GM23338 (cell line): ENCODE measurements around the gene KCNQ1OT1. TPM values are rescaled to one million over a fixed set of nuclear protein-coding genes. Genes with fewer than 3 reads are reported as not detected.

Experiments
- ATAC-seq: fragments of 200-7000 bp; cut with Tn5 transposase; 3 replicates; pipeline ENCODE4 v1.9.1; 2020
- DNase-seq: peaks from one replicate; pipeline ENCODE4 v3.0.0-alpha.2; 2015; ENCODE audit warnings: low spot score
- H2AFZ ChIP-seq: fragments of 200-600 bp; sonication (generic); 2 replicates; pipeline ENCODE4 v1.8.0; 2016; ENCODE audit warnings: antibody characterized with exemption, mild to moderate bottlenecking, moderate library complexity
- H3F3A ChIP-seq: fragments of 200-600 bp; sonication (generic); replicated peaks from 2 replicates; pipeline ENCODE4 v1.8.0; 2017; ENCODE audit warnings: antibody characterized with exemption, mixed run types, low read depth
- H3K27ac ChIP-seq: fragments of 200-600 bp; sonication (generic); 2 replicates; pipeline ENCODE4 v1.6.1; 2016; ENCODE audit warnings: low read depth
- H3K27me3 ChIP-seq: fragments of 200-600 bp; sonication (generic); 2 replicates; pipeline ENCODE4 v1.8.0; 2016; ENCODE audit warnings: mild to moderate bottlenecking, mixed run types, moderate library complexity; ENCODE audit not compliant: insufficient read depth
- H3K36me3 ChIP-seq: fragments of 200-600 bp; sonication (generic); 2 replicates; pipeline ENCODE4 v1.8.0; 2016; ENCODE audit warnings: mild to moderate bottlenecking; ENCODE audit not compliant: insufficient read depth
- H3K4me1 ChIP-seq: fragments of 200-600 bp; sonication (generic); 2 replicates; pipeline ENCODE4 v1.8.0; 2016; ENCODE audit warnings: mild to moderate bottlenecking, moderate library complexity; ENCODE audit not compliant: insufficient read depth
- H3K4me2 ChIP-seq: fragments of 200-600 bp; sonication (generic); 2 replicates; pipeline ENCODE4 v1.7.1; 2017; ENCODE audit warnings: mixed run types
- H3K4me3 ChIP-seq: fragments of 200-600 bp; sonication (generic); 2 replicates; pipeline ENCODE4 v1.6.1; 2016; ENCODE audit warnings: mixed run types
- H3K79me2 ChIP-seq: fragments of 200-600 bp; sonication (generic); replicated peaks from 2 replicates; pipeline ENCODE4 v1.8.0; 2017; ENCODE audit warnings: mild to moderate bottlenecking; ENCODE audit not compliant: insufficient read depth
- H3K9me2 ChIP-seq: fragments of 200-600 bp; sonication (generic); 2 replicates; pipeline ENCODE4 v1.8.0; 2017; ENCODE audit not compliant: insufficient read depth
- H4K20me1 ChIP-seq: fragments of 200-600 bp; sonication (generic); replicated peaks from 2 replicates; pipeline ENCODE4 v1.8.0; 2017; ENCODE audit warnings: mild to moderate bottlenecking; ENCODE audit not compliant: insufficient read depth
- H3K27ac Mint-ChIP-seq: 2 replicates; pipeline ENCODE4 v1.8.0; 2020; ENCODE audit warnings: inconsistent platforms, mild to moderate bottlenecking, moderate library complexity, mixed read lengths
- H3K27me3 Mint-ChIP-seq: 3 replicates; pipeline ENCODE4 v1.8.0; 2022; ENCODE audit warnings: low read depth, mild to moderate bottlenecking, moderate library complexity, mixed read lengths, inconsistent platforms; ENCODE audit not compliant: insufficient read depth, poor library complexity
- H3K36me3 Mint-ChIP-seq: 3 replicates; pipeline ENCODE4 v1.8.0; 2021; ENCODE audit warnings: low read depth, mild to moderate bottlenecking, inconsistent platforms, moderate library complexity, mixed read lengths
- H3K4me1 Mint-ChIP-seq: 3 replicates; pipeline ENCODE4 v1.8.0; 2020; ENCODE audit warnings: mild to moderate bottlenecking, inconsistent platforms, mixed read lengths
- H3K4me3 Mint-ChIP-seq: 3 replicates; pipeline ENCODE4 v1.8.0; 2021; ENCODE audit warnings: moderate library complexity, mild to moderate bottlenecking, inconsistent platforms, mixed read lengths
- H3K9me3 Mint-ChIP-seq: 3 replicates; pipeline ENCODE4 v1.8.0; 2020; ENCODE audit warnings: moderate library complexity, mild to moderate bottlenecking, inconsistent platforms, mixed read lengths
- EZH2 ChIP-seq: fragments of 200-600 bp; sonication (generic); IDR thresholded peaks from one replicate; pipeline ENCODE4 v1.8.0; 2017; ENCODE audit warnings: antibody characterized with exemption, mild to moderate bottlenecking, low read depth; ENCODE audit not compliant: unreplicated experiment
- EZH2phosphoT487 ChIP-seq: fragments of 200-600 bp; sonication (generic); IDR thresholded peaks from one replicate; pipeline ENCODE4 v1.8.1; 2018; ENCODE audit warnings: antibody characterized with exemption; ENCODE audit not compliant: unreplicated experiment
- JUNB ChIP-seq: IDR thresholded peaks from one replicate; pipeline ENCODE4 v1.6.1; 2016; ENCODE audit warnings: antibody characterized with exemption; ENCODE audit not compliant: unreplicated experiment
- STAT1 ChIP-seq: IDR thresholded peaks from one replicate; pipeline ENCODE4 v1.6.1; 2016; ENCODE audit warnings: antibody characterized with exemption; ENCODE audit not compliant: unreplicated experiment
- ZNF331 ChIP-seq: fragments of 250-450 bp; sonication (Bioruptor Pico); IDR thresholded peaks from 2 replicates; pipeline ENCODE4 v1.5.0; 2020; ENCODE audit warnings: low read depth, mild to moderate bottlenecking, moderate library complexity
- polyA plus RNA-seq: library from polyadenylated mRNA; unstranded; fragments of >200 nt; fragmentation: Nextera tagmentation; extraction: Ambion mirVana; gene quantifications from 2 replicates; pipeline ENCODE4 v1.2.1, GENCODE V29; 2016
- total RNA-seq: library from RNA; depleted of rRNA; stranded (reverse); fragments of >200 nt; shearing (Covaris generic); gene quantifications from 2 replicates; pipeline ENCODE4 v1.2.3, GENCODE V29; 2014
- TF ChIP-seq, protein P1 (sequence below), 2 experiments: fragments of 200-600 bp in 1 of 2; sonication (generic) in 1 of 2; conservative IDR thresholded peaks; 2 replicates each; pipeline versions ENCODE4 v1.5.1 to v1.6.1; 2016 to 2017; ENCODE audit warnings: antibody characterized with exemption in 2 of 2, low read depth in 2 of 2, mild to moderate bottlenecking in 2 of 2, moderate library complexity in 1 of 2
- TF ChIP-seq, protein P2 (sequence below): IDR thresholded peaks from one replicate; pipeline ENCODE4 v1.6.1; 2018; ENCODE audit warnings: antibody characterized with exemption; ENCODE audit not compliant: unreplicated experiment

Gene KCNQ1OT1
- total and polyA plus RNA-seq, 2 experiments from 2014 or later = 1.5 to 4.2 TPM

DNA sequence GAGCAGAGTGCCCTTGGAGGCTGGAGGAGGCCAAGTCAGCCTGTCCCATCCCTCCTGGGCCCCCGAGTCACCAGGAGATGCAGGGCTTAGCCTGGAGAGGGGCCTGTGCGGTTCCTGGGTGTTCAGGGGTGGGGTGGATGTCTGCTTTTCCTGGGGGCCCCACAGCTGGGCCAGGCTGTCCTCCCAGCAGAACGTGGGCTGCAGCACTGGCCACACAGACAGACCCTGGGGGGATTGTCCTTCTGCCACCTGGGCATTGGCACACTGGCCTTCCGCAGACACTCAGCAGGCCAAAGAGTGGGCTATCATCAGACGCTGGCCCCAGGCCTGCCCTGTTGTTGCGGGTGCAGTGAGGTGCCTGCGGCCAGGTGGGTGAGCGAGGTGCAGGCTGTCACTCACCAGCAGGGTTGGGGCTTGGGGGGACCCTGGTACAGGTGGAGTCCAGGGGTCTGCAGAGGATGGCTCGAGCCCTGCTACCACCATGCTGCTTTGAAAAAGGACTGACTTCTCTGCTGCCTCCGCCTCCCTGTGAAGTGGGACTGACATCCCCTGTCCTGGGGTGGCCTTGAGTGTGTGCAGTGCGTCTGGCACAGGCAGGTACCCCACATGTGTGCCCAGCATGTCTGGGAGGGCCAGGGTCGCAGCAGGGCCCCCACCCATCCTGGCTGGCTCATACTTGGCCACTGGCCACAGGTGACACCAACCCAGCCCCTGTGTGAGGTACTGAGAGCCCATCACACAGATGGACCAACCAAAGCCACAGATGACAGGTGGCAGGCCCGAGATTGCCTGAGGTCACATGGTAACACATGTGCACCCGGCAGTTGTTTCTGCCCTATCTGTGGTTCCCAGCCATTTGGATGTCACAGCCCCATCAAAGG, 39.0 kb upstream of the KCNQ1OT1 start:
- no peaks in the 10 kb centered on the region for H3K36me3 Mint-ChIP-seq

DNA sequence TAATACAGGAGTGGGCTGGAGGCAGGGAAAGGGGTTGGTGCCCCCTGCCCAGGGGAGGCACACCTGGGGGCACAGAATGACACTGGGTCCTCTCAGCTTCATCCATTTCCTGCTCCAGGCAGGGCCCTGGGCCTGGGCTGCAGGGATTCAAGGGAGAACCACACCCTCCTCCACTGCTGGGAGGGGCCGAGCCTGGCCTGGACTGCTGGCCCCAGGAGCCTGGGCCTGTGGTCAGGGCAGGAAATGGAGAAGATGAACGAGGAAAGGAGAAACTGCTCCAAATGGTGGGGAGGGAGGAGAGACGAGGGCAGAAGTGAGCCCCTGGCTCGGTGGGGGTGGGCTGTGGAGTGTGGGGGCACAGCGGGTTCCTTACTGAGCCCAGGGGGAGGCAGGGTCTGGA, 38.1 kb upstream of the KCNQ1OT1 start:
- no peak overlapping the region for H2AFZ ChIP-seq
- H3K4me2 ChIP-seq = no peak overlapping the region
- H3K27ac ChIP-seq = no peak overlapping the region
- Mint-ChIP-seq H3K4me3 (no peak overlapping the region), H3K4me1 (no peaks in the 10 kb centered on the region; the same call in 1 of the 3 replicates), H3K36me3 (no peaks in the 10 kb centered on the region), H3K27ac (no peak overlapping the region), H3K27me3 (peaks cover 31% of the 10 kb centered on the region), H3K9me3 (peaks cover 3% of the 10 kb centered on the region; the same call in 1 of the 3 replicates)
- H3K4me3 ChIP-seq = no peak overlapping the region
- no peaks in the 10 kb centered on the region for H3K4me1 ChIP-seq
- no peaks in the 10 kb centered on the region for H3K36me3 ChIP-seq
- no peaks in the 10 kb centered on the region for H3K9me2 ChIP-seq
- 0 out of 2 replicates have a peak, but pooled peaks cover 6% of the 10 kb centered on the region for H3K27me3 ChIP-seq
- TF ChIP-seq, protein P1, sequence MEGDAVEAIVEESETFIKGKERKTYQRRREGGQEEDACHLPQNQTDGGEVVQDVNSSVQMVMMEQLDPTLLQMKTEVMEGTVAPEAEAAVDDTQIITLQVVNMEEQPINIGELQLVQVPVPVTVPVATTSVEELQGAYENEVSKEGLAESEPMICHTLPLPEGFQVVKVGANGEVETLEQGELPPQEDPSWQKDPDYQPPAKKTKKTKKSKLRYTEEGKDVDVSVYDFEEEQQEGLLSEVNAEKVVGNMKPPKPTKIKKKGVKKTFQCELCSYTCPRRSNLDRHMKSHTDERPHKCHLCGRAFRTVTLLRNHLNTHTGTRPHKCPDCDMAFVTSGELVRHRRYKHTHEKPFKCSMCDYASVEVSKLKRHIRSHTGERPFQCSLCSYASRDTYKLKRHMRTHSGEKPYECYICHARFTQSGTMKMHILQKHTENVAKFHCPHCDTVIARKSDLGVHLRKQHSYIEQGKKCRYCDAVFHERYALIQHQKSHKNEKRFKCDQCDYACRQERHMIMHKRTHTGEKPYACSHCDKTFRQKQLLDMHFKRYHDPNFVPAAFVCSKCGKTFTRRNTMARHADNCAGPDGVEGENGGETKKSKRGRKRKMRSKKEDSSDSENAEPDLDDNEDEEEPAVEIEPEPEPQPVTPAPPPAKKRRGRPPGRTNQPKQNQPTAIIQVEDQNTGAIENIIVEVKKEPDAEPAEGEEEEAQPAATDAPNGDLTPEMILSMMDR (conservative IDR thresholded peaks at IDR 0.05; ENCODE audit: low read depth in 2 of 2) = no peak
- TF ChIP-seq STAT1 = no peak
- ATAC-seq (no peak), DNase-seq (no peak)
- H3F3A ChIP-seq = no peaks in the 10 kb centered on the region
- H3K79me2 ChIP-seq = no peaks in the 10 kb centered on the region
- H4K20me1 ChIP-seq = no peaks in the 10 kb centered on the region

More for the DNA sequence above, 39.0 kb upstream of the KCNQ1OT1 start:
- H3K27me3 Mint-ChIP-seq = peaks cover 32% of the 10 kb centered on the region
- Histone ChIP-seq H3K4me1 (no peaks in the 10 kb centered on the region), H4K20me1 (no peaks in the 10 kb centered on the region), H3K27ac (no peak overlapping the region), H3F3A (no peaks in the 10 kb centered on the region), H3K4me3 (no peak overlapping the region), H2AFZ (no peak overlapping the region), H3K4me2 (no peak overlapping the region), H3K9me2 (no peaks in the 10 kb centered on the region), H3K36me3 (no peaks in the 10 kb centered on the region), H3K27me3 (0 out of 2 replicates have a peak, but pooled peaks cover 6% of the 10 kb centered on the region), H3K79me2 (no peaks in the 10 kb centered on the region)
- no peak for ATAC-seq
- no peak overlapping the region for H3K4me3 Mint-ChIP-seq
- no peak overlapping the region for H3K27ac Mint-ChIP-seq
- no peak for TF ChIP-seq EZH2
- TF ChIP-seq JUNB = no peak
- TF ChIP-seq, protein P1 (conservative IDR thresholded peaks at IDR 0.05; ENCODE audit: low read depth in 2 of 2) = no peak
- no peak for TF ChIP-seq ZNF331 (CRISPR knock-in tag)
- TF ChIP-seq, protein P2, sequence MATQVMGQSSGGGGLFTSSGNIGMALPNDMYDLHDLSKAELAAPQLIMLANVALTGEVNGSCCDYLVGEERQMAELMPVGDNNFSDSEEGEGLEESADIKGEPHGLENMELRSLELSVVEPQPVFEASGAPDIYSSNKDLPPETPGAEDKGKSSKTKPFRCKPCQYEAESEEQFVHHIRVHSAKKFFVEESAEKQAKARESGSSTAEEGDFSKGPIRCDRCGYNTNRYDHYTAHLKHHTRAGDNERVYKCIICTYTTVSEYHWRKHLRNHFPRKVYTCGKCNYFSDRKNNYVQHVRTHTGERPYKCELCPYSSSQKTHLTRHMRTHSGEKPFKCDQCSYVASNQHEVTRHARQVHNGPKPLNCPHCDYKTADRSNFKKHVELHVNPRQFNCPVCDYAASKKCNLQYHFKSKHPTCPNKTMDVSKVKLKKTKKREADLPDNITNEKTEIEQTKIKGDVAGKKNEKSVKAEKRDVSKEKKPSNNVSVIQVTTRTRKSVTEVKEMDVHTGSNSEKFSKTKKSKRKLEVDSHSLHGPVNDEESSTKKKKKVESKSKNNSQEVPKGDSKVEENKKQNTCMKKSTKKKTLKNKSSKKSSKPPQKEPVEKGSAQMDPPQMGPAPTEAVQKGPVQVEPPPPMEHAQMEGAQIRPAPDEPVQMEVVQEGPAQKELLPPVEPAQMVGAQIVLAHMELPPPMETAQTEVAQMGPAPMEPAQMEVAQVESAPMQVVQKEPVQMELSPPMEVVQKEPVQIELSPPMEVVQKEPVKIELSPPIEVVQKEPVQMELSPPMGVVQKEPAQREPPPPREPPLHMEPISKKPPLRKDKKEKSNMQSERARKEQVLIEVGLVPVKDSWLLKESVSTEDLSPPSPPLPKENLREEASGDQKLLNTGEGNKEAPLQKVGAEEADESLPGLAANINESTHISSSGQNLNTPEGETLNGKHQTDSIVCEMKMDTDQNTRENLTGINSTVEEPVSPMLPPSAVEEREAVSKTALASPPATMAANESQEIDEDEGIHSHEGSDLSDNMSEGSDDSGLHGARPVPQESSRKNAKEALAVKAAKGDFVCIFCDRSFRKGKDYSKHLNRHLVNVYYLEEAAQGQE = no peak
- no peak for TF ChIP-seq EZH2phosphoT487
- H3K4me1 Mint-ChIP-seq = no peaks in the 10 kb centered on the region; the same call in 1 of the 3 replicates
- peaks cover 3% of the 10 kb centered on the region; the same call in 1 of the 3 replicates for H3K9me3 Mint-ChIP-seq
- DNase-seq = no peak
